ENCODE data around the gene KYAT1.
A peak's percentile ranks its signal among the peaks of the same experiment; 100 is the strongest.
"Not testable (repeated sequence)": the region's sequence is repeated elsewhere in the genome, so short reads cannot be mapped to it uniquely, and the experiment has no call there.

The KYAT1 gene

GRCh38 chr9:128882677-128883603 is 1.2 kb upstream of the KYAT1 start:
- DNase-seq = no peak

GRCh38 chr9:128877852-128878251 is 3.9 kb downstream of the KYAT1 start:
- no peak for DNase-seq

- DNase-seq = not testable (repeated sequence)
Measured at GRCh38 chr9:128870941-128871265, 10.8 kb downstream of the KYAT1 start.

GRCh38 chr9:128870128-128870940 is 11.4 kb downstream of the KYAT1 start:
- DNase-seq = no peak

- peak; percentile 8 to 48 for DNase-seq
Measured at GRCh38 chr9:128863647-128864046, 18.1 kb downstream of the KYAT1 start.

- DNase-seq = no peak
Measured at GRCh38 chr9:128862401-128862851, 19.3 kb downstream of the KYAT1 start.

- no peak for DNase-seq
Measured at GRCh38 chr9:128861501-128861900, 20.2 kb downstream of the KYAT1 start.

GRCh38 chr9:128860937-128861336 is 20.8 kb downstream of the KYAT1 start:
- no peak for DNase-seq

- DNase-seq = not testable (repeated sequence)
Measured at GRCh38 chr9:128858476-128858875, 23.3 kb downstream of the KYAT1 start.

- DNase-seq = not testable (repeated sequence)
Measured at GRCh38 chr9:128854454-128854853, 27.3 kb downstream of the KYAT1 start.

GRCh38 chr9:128852646-128853045 is 29.1 kb downstream of the KYAT1 start:
- not testable (repeated sequence) for DNase-seq

- DNase-seq = peak in 1 of 2 experiments; percentile 14
Measured at GRCh38 chr9:128851779-128852600, 29.8 kb downstream of the KYAT1 start.

- DNase-seq = not testable (repeated sequence)
Measured at GRCh38 chr9:128851024-128851423, 30.7 kb downstream of the KYAT1 start.

- DNase-seq = no peak
Measured at GRCh38 chr9:128847803-128848202, 33.9 kb downstream of the KYAT1 start.

GRCh38 chr9:128846680-128847030 is 35.1 kb downstream of the KYAT1 start:
- DNase-seq = no peak

GRCh38 chr9:128845186-128845931 is 36.4 kb downstream of the KYAT1 start:
- no peak for DNase-seq

GRCh38 chr9:128843171-128843570 is 38.6 kb downstream of the KYAT1 start:
- DNase-seq = not testable (repeated sequence)

- no peak for DNase-seq
Measured at GRCh38 chr9:128841694-128842492, 39.9 kb downstream of the KYAT1 start.

GRCh38 chr9:128840524-128840923 is 41.2 kb downstream of the KYAT1 start:
- DNase-seq = no peak

- no peak for DNase-seq
Measured at GRCh38 chr9:128838338-128838737, 43.4 kb downstream of the KYAT1 start.

- DNase-seq = no peak
Measured at GRCh38 chr9:128836509-128837145, 45.1 kb downstream of the KYAT1 start.
